ENCODE results near the gene PRR32. TPM values are rescaled to one million over a fixed set of nuclear protein-coding genes. Genes with fewer than 3 reads are reported as not detected.

Gene PRR32
- not detected in 5 replicates for total RNA-seq (2022; extraction: Qiagen RNA extraction; ENCODE audit: low read depth)

GRCh38 chrX:126819429-126819828 is at the start of gene PRR32:
Gene PRR32, plus strand, starts transcription at chrX:126819729. Its CDS starts 115 bp downstream, at chrX:126819844.

All from A549 treated with RU486 at 1 μM for 4 hours (cell line).